GM12878 (cell line): ENCODE results near the gene PRKN.

Experiments
- MAX ChIP-seq: IDR thresholded peaks from 2 replicates; pipeline ENCODE4 v1.6.1; 2012; ENCODE audit warnings: low read depth, low read length, improper control_type of control experiment
- NFYA ChIP-seq: IDR thresholded peaks from 2 replicates; pipeline ENCODE4 v1.6.1; 2011; ENCODE audit warnings: low read depth, mild to moderate bottlenecking, low read length, improper control_type of control experiment, borderline replicate concordance
- RAD21 ChIP-seq: IDR thresholded peaks from 2 replicates; pipeline ENCODE4 v1.6.1; 2011; ENCODE audit warnings: mild to moderate bottlenecking, low read depth, low read length, moderate library complexity; ENCODE audit not compliant: insufficient read depth
- ZNF274 ChIP-seq: IDR thresholded peaks from one replicate; pipeline ENCODE4 v1.8.0; 2011; ENCODE audit not compliant: insufficient read length, insufficient read depth
- TF ChIP-seq, protein P1 (sequence below): IDR thresholded peaks from 2 replicates; pipeline ENCODE4 v1.6.1; 2012; ENCODE audit warnings: low read depth, low read length, improper control_type of control experiment
- TF ChIP-seq, protein P2 (sequence below), 3 experiments: IDR thresholded peaks in 2 of 3; conservative IDR thresholded peaks in 1 of 3; 2 replicates each; pipeline ENCODE4 v1.5.1; 2011; ENCODE audit warnings: low read depth in 3 of 3, low read length in 3 of 3, mild to moderate bottlenecking in 3 of 3, control low read depth in 2 of 3, moderate library complexity in 2 of 3, inconsistent platforms in 1 of 3, mixed read lengths in 1 of 3; ENCODE audit not compliant: control insufficient read depth in 2 of 3, insufficient read depth in 1 of 3; ENCODE audit errors: extremely low read depth in 1 of 3

GRCh38 chr6:162198076-162198475, 529.5 kb downstream of the PRKN start:
- TF ChIP-seq, protein P1, sequence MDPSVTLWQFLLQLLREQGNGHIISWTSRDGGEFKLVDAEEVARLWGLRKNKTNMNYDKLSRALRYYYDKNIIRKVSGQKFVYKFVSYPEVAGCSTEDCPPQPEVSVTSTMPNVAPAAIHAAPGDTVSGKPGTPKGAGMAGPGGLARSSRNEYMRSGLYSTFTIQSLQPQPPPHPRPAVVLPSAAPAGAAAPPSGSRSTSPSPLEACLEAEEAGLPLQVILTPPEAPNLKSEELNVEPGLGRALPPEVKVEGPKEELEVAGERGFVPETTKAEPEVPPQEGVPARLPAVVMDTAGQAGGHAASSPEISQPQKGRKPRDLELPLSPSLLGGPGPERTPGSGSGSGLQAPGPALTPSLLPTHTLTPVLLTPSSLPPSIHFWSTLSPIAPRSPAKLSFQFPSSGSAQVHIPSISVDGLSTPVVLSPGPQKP = no peak
- TF ChIP-seq NFYA (no peak), MAX (no peak), RAD21 (no peak), ZNF274 (no peak)
- TF ChIP-seq, protein P2, sequence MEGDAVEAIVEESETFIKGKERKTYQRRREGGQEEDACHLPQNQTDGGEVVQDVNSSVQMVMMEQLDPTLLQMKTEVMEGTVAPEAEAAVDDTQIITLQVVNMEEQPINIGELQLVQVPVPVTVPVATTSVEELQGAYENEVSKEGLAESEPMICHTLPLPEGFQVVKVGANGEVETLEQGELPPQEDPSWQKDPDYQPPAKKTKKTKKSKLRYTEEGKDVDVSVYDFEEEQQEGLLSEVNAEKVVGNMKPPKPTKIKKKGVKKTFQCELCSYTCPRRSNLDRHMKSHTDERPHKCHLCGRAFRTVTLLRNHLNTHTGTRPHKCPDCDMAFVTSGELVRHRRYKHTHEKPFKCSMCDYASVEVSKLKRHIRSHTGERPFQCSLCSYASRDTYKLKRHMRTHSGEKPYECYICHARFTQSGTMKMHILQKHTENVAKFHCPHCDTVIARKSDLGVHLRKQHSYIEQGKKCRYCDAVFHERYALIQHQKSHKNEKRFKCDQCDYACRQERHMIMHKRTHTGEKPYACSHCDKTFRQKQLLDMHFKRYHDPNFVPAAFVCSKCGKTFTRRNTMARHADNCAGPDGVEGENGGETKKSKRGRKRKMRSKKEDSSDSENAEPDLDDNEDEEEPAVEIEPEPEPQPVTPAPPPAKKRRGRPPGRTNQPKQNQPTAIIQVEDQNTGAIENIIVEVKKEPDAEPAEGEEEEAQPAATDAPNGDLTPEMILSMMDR (IDR thresholded peaks at IDR 0.05 in 2 of 3, conservative IDR thresholded peaks at IDR 0.05 in 1 of 3; ENCODE audit: control insufficient read depth in 2 of 3, extremely low read depth in 1 of 3, insufficient read depth in 1 of 3, low read depth in 3 of 3, low read length in 3 of 3) = no peak
